ENCODE measurements around the gene NHEJ1. TPM values are rescaled to one million over a fixed set of nuclear protein-coding genes. Genes with fewer than 3 reads are reported as not detected.

NHEJ1 gene, protein sequence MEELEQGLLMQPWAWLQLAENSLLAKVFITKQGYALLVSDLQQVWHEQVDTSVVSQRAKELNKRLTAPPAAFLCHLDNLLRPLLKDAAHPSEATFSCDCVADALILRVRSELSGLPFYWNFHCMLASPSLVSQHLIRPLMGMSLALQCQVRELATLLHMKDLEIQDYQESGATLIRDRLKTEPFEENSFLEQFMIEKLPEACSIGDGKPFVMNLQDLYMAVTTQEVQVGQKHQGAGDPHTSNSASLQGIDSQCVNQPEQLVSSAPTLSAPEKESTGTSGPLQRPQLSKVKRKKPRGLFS
- 1 to 10 TPM; 3.9 to 8.7 (median 7.4) TPM for total RNA-seq
- 1 to 10 TPM; 4.1 to 4.2 TPM for polyA plus RNA-seq

DNA sequence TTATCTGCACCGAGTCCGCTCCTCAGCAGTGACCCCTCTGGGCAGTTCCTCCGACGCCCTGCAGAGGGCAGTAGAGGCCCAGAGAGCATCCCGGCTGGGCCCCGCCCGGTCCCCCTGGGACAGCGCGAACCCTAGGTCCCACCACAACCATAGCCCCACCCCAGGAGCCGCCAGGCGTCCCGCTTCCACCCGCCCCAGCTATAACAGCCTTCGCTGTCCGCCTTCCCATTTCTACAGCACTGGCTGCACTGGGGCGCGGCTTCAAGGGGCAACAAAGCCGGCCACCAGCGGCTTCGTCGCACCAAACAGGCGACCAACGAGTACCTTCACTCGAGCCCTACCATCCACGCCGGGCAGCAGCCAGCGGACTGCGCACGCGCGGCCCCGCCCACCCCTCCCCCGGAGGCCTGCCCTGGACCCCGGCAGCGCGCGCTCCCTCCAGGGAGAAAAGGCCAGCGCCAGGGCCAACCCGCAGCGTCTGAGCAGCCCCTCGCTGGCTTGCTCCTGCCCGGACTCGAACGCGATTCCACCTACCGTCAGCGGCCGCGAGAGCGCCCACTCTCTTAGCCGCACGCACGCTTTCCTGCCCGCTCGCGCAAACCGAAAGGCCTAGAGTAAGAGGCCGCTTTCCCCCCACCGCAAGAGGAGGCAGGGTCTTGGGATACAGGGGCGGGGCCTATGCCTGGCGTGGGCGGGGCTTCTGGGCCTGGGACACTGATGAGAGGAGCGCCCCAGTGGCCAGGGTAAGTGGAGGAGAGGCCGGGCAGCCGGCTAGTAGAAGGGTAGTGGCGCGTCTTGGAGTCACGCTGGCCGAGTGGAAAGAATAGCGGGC is at the start of gene NHEJ1:
Gene NHEJ1 (minus strand): TSS at position 630 of the 832 bp plus-strand sequence. CDS start 2,453 bp downstream, outside the sequence.
- FAIRE-seq (no peak), DNase-seq (peak; percentile 94 to 98 (median 98)), ATAC-seq (peak; percentile 94 to 98 (median 94))
- 0 to 1% methylated on average over 64 to 70 of the region's 70 CpGs for WGBS, 2 donors
- Histone ChIP-seq H3K27ac (peak within 1 kb of the TSS; percentile 83 to 94 (median 84)), H3K36me3 (peaks cover 0 to 6% (median 0%) of the 10 kb centered on the region in 3 donors), H3K9me3 (no peaks in the 10 kb centered on the region), H3K4me3 (peak within 1 kb of the TSS; percentile 40 to 61 (median 54)), H3K27me3 (no peaks in the 10 kb centered on the region), H3K4me1 (peaks cover 0 to 4% (median 0%) of the 10 kb centered on the region in 3 donors)
- TF ChIP-seq, protein P1, sequence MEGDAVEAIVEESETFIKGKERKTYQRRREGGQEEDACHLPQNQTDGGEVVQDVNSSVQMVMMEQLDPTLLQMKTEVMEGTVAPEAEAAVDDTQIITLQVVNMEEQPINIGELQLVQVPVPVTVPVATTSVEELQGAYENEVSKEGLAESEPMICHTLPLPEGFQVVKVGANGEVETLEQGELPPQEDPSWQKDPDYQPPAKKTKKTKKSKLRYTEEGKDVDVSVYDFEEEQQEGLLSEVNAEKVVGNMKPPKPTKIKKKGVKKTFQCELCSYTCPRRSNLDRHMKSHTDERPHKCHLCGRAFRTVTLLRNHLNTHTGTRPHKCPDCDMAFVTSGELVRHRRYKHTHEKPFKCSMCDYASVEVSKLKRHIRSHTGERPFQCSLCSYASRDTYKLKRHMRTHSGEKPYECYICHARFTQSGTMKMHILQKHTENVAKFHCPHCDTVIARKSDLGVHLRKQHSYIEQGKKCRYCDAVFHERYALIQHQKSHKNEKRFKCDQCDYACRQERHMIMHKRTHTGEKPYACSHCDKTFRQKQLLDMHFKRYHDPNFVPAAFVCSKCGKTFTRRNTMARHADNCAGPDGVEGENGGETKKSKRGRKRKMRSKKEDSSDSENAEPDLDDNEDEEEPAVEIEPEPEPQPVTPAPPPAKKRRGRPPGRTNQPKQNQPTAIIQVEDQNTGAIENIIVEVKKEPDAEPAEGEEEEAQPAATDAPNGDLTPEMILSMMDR (IDR thresholded peaks at IDR 0.05): peak; percentile 97 to 99 (median 98)
- intact Hi-C loops (cut with DNase I): loop anchor here in 1 of 3 donors (10.0 kb wide), 1 partner anchor 144 kb away; the partner anchor contains the start of gene PTPRN

DNA sequence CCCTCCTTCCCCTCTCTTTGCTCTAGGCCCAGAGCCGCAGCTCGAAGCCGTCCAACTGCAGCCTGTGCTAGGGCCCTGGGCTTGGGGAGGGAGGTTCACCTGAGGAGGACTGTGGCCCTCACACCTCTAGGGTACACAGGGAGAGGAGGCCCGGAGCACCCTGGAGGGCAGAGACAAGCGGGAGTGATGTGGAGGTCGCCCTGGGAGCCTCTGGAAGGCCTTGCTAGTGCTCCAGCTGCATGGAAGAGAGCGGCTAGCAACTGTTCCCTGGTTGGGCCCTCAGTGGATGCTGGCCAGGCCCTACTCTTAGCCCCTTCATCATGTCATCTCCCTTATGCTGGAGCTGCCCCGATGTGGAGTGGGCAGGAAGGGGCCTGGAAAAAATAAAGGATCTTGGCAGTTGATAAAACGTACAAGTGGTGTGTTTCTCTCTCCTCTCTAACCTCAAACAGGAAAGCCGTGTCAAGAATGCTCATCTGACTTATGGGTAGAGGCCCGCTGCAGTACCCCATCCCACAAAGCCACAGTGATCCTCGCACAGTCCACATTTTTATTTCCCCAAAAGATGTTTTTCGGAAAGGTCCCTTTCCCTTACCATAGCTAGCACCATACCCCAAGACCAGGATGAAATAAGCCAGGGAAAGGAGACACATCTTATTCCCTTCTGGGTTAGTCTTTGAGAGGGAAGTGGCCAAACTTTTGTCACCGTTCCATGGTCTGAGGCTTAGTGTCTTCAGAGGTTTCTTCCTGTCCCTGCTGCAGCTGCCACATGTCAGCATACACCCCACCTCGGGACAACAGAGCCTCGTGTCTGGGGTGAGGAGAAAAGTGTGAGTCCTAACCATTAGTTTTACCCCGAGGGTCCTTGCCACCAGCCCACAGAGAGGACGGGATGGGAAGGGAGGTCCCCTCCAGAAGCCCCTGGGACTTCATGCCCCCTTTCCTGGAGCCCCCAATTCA is 48.9 kb upstream of the NHEJ1 start:
- TF ChIP-seq, protein P1 (IDR thresholded peaks at IDR 0.05): no peak
- H3K27ac ChIP-seq: no peak overlapping the region
- peaks cover 0 to 8% (median 0%) of the 10 kb centered on the region in 3 donors for H3K36me3 ChIP-seq
- H3K9me3 ChIP-seq: no peaks in the 10 kb centered on the region
- ATAC-seq (no peak), FAIRE-seq (no peak), DNase-seq (peak in 2 of 6 donors; percentile 11 to 55)
- H3K27me3 ChIP-seq: no peaks in the 10 kb centered on the region
- H3K4me3 ChIP-seq: no peak overlapping the region
- intact Hi-C loops (cut with DNase I): no loop called here
- 80 to 83% methylated on average over 15 to 18 of the region's 18 CpGs for WGBS, 2 donors
- H3K4me1 ChIP-seq: peaks cover 0 to 11% (median 5%) of the 10 kb centered on the region in 3 donors

DNA sequence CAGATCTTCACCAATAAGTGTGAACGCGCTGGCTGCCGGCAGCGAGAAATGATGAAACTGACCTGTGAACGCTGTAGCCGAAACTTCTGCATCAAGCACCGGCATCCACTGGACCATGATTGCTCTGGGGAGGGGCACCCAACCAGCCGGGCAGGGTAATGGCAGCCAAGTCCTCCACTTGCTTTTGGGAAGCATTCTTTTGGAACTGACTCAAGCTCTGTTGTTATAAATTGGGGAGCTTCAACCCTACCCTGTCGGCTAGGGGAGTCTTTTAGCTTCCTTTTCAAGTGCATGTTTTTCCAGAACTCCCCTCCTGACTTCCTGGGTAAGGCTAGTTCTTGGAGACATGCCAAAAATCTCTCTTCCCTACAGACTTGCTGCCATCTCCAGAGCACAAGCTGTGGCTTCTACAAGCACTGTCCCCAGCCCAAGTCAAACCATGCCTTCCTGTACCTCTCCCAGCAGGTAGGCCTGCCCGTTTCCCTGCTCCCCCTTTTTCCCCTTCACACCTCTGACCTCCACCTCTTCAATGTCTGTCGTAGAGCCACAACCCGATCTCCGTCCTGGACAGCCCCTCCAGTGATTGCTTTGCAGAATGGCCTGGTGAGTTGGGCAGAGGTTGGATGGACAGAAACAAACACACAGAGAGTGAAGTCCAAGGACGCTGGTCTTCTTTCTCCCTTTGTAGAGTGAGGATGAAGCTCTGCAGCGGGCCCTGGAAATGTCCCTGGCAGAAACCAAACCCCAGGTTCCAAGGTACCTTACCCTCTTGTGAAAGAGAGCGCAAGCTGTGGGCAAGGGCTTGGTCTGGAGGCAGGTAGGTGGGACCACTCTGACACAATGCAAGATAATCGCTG is 47.5 kb upstream of the NHEJ1 start:
- H3K27me3 ChIP-seq: no peaks in the 10 kb centered on the region
- peaks cover 0 to 3% (median 0%) of the 10 kb centered on the region in 3 donors for H3K36me3 ChIP-seq
- DNase-seq (peak in 2 of 6 donors; percentile 24 to 41), ATAC-seq (no peak), FAIRE-seq (no peak)
- peak overlapping the region in 1 of 4 donors; percentile 12 for H3K27ac ChIP-seq
- peaks cover 0 to 11% (median 5%) of the 10 kb centered on the region in 3 donors for H3K4me1 ChIP-seq
- TF ChIP-seq, protein P1 (IDR thresholded peaks at IDR 0.05): no peak
- 75 to 77% methylated on average over 17 of the region's 17 CpGs for WGBS, 2 donors
- no peak overlapping the region for H3K4me3 ChIP-seq
- intact Hi-C loops (cut with DNase I): no loop called here
- H3K9me3 ChIP-seq: no peaks in the 10 kb centered on the region
